HL-60/S4 treated with phorbol 12-myristate 13-acetate at 8.2 ng/mL for 4 days and 3 days (cell line): ENCODE measurements around the gene SORBS1.

Experiments
- in situ Hi-C: fragments of 300-500 bp; cut with MboI; formaldehyde crosslinking; loops from 2 replicates; pipeline ENCODE4 v1.15.0; 2022; ENCODE audit warnings: low sequenced_read_pairs

SORBS1 gene

GRCh38 chr10:95397747-95398146 lies 163.4 kb downstream of the SORBS1 start:
- in situ Hi-C loops: no loop called here

GRCh38 chr10:95395947-95396449 lies 165.2 kb downstream of the SORBS1 start:
- in situ Hi-C loops: no loop called here

- in situ Hi-C loops: no loop called here
Measured at GRCh38 chr10:95394161-95394880, 166.8 kb downstream of the SORBS1 start.

GRCh38 chr10:95392681-95393164 lies 168.4 kb downstream of the SORBS1 start:
- in situ Hi-C loops: no loop called here

GRCh38 chr10:95392217-95392584 lies 169.0 kb downstream of the SORBS1 start:
- in situ Hi-C loops: no loop called here

- in situ Hi-C loops: no loop called here
Measured at GRCh38 chr10:95391581-95392216, 169.5 kb downstream of the SORBS1 start.

GRCh38 chr10:95391164-95391563 lies 170.0 kb downstream of the SORBS1 start:
- in situ Hi-C loops: no loop called here

- in situ Hi-C loops: no loop called here
Measured at GRCh38 chr10:95389982-95390381, 171.2 kb downstream of the SORBS1 start.

GRCh38 chr10:95389176-95389575 lies 172.0 kb downstream of the SORBS1 start:
- in situ Hi-C loops: no loop called here

- in situ Hi-C loops: no loop called here
Measured at GRCh38 chr10:95388539-95388938, 172.6 kb downstream of the SORBS1 start.

- in situ Hi-C loops: no loop called here
Measured at GRCh38 chr10:95388109-95388471, 173.1 kb downstream of the SORBS1 start.

- in situ Hi-C loops: no loop called here
Measured at GRCh38 chr10:95384011-95384704, 177.0 kb downstream of the SORBS1 start.

- in situ Hi-C loops: no loop called here
Measured at GRCh38 chr10:95382596-95382995, 178.6 kb downstream of the SORBS1 start.

GRCh38 chr10:95382174-95382573 lies 179.0 kb downstream of the SORBS1 start:
- in situ Hi-C loops: no loop called here

GRCh38 chr10:95377950-95378349 lies 183.2 kb downstream of the SORBS1 start:
- in situ Hi-C loops: no loop called here

- in situ Hi-C loops: no loop called here
Measured at GRCh38 chr10:95375418-95375817, 185.8 kb downstream of the SORBS1 start.

- in situ Hi-C loops: no loop called here
Measured at GRCh38 chr10:95374597-95375209, 186.5 kb downstream of the SORBS1 start.

GRCh38 chr10:95373660-95374059 lies 187.5 kb downstream of the SORBS1 start:
- in situ Hi-C loops: no loop called here

- in situ Hi-C loops: loop anchor here (10.0 kb wide), 1 partner anchor 230 kb away; no protein-coding TSS in a partner anchor
Measured at GRCh38 chr10:95364342-95364741, 196.8 kb downstream of the SORBS1 start.

- in situ Hi-C loops: loop anchor here (10.0 kb wide), 1 partner anchor 229 kb away; no protein-coding TSS in a partner anchor
Measured at GRCh38 chr10:95363303-95363912, 197.8 kb downstream of the SORBS1 start.
